Left renal pelvis (tissue), 4 donors: ENCODE results near the gene KPNA4. TPM values are rescaled to one million over a fixed set of nuclear protein-coding genes. Genes with fewer than 3 reads are reported as not detected.
"Not testable (repeated sequence)": the region's sequence is repeated elsewhere in the genome, so short reads cannot be mapped to it uniquely, and the experiment has no call there.

Experiments used
- DNase-seq, 4 donors: peaks; one replicate each; pipeline ENCODE4 v3.0.0-alpha.2; 2013; ENCODE audit warnings: low read depth in 4 of 4, low spot score in 3 of 4
- polyA plus RNA-seq, 4 donors: library from polyadenylated mRNA; unstranded; fragments of 120-200 nt; gene quantifications; one replicate each; pipeline ENCODE4 v1.2.1, GENCODE V29; 2013; ENCODE audit not compliant: insufficient read length in 4 of 4

Gene KPNA4
- polyA plus RNA-seq, 4 donors = 63.5 to 89.7 (median 77.3) TPM

DNA sequence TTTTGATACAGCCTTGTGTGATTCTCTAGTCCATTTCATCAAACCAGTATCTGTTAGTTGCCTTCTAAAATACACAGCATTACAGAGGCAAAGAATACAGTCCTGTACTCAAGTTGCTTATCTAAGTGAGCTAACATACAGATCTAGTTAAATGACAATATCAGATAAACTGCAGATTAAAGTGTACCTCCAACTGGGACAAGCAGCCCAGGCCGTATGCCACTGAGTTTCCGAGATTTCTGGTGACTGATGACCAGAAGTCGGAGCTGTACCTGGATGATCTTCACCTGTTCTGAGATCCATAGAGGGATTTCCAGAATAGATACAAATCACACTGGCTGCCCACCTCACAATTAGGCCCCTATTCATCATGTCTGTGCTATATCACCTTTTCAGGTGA lies 109.5 kb downstream of the KPNA4 start:
- no peak for DNase-seq

DNA sequence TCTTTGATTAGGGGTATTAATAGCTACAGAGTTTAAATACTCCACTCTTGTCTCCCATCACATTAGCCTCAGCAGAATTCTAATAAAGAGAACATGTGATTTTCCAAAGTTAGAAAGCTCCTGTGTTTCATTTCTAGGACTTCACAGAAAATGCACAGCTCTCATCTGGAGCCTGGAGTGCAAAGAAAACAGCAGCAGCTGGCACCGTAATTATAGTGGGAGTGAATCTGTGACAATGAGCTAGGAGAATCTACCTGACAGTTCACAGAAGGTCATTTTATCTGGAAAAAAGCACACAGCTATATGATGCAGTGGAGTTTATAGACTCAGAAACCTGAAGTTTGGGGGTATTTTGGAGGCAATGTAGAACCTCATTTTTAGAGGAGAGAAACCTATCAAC lies 110.4 kb downstream of the KPNA4 start:
- no peak for DNase-seq

DNA sequence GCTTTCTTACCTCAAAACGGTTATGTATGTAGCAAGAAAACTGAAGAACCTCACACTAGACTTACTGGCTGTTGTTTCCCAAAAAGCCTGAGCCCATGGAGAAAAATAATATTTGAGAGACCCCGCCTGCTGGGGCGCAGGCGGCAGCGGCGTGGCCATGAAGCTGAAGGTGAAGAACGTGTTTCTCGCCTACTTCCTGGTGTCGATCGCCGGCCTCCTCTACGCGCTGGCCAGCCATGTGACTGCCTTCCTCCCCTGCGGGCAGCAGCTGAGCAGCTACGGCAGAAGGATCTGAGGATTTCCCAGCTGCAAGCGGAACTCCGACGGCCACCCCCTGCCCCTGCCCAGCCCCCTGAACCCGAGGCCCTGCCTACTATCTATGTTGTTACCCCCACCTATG lies 113.1 kb downstream of the KPNA4 start:
- not testable (repeated sequence) for DNase-seq

DNA sequence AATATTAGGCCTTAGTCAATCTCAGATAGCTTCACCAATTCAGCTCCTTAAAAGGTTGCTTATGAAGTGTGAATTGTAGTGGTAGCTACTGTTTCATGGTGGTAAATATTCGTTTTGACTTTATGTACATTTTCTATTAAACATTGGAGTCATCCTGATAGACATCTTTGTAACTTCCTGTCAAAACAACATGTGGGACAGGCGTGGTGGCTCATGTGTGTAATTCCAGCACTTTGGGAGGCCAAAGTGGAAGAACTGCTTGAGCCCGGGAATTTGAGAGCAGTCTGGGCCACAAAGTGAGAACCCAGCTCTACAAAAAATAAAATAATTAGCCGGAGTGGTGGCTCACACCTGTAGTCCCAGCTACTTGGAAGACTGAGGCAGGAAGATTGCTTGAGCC lies 113.8 kb downstream of the KPNA4 start:
- DNase-seq = no peak

DNA sequence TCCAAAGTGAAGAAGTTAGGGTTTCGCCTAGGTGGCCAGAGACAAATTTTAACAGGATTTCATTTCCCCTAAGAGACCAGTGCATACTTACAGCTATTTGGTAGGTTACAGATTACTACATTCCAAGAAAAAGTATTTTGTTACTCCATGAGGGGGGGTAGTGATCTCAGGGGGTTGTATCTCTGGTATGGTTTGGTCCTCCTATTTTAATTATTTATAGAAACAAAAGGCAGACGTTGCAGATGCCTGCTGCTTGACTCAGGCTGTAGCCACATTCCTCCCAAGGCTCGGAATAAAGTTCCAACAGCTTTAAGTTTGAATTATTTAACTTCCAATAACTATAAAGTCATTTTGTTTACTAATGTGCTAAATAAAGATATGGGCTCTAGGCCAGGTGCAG lies 114.5 kb downstream of the KPNA4 start:
- no peak for DNase-seq

DNA sequence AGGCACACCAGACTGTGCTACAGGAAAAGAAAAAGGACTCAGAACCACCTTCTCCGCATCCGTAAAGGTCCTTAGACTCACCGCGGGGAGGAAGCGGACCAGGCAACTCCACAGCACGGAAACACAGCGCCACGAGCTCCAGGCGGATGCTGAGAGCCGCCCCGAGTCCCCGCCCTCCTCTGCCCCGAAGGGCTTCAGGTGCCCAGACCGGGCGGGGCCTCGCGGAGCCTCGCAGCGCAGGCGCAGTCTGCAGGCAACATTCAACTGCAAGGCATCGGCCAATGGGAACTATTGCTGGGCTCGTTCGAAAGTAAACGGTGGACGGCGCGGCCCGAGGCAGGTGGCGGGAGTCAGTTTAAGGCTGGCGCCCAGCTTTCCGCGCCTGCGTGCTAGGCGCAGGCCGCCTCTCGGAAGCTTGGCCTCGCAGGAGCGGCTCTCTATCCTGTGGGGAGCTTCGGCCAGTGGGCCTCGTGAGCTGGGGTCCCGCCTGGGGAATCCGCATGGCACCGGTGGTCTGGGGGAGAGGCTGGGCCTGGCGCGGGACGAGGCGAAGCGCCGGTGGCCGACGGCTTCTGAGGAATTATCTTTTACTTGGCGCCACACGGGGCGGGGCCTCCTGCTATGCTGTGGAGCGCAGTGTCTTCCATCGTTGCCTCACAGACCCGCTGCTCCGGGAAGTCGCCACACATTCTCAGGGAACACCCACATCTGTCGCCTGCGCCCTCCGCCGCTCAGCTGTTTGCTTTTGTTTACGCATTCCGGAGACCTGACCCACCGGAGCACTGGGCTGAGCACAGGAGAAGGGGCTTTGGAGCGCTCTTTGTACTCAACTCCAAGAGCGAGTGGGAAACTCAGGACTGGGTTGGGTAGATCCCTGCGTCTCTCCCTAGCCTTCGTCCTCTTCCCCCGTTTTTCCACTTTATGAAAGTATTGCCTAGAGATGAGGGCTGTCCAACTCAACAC lies 115.5 kb downstream of the KPNA4 start, which contains the start of gene TRIM59:
Gene TRIM59, minus strand, starts transcription at position 151 of the 963 bp plus-strand sequence. CDS start 10,603 bp downstream, outside the sequence.
- peak; percentile 86 to 90 (median 87) for DNase-seq

DNA sequence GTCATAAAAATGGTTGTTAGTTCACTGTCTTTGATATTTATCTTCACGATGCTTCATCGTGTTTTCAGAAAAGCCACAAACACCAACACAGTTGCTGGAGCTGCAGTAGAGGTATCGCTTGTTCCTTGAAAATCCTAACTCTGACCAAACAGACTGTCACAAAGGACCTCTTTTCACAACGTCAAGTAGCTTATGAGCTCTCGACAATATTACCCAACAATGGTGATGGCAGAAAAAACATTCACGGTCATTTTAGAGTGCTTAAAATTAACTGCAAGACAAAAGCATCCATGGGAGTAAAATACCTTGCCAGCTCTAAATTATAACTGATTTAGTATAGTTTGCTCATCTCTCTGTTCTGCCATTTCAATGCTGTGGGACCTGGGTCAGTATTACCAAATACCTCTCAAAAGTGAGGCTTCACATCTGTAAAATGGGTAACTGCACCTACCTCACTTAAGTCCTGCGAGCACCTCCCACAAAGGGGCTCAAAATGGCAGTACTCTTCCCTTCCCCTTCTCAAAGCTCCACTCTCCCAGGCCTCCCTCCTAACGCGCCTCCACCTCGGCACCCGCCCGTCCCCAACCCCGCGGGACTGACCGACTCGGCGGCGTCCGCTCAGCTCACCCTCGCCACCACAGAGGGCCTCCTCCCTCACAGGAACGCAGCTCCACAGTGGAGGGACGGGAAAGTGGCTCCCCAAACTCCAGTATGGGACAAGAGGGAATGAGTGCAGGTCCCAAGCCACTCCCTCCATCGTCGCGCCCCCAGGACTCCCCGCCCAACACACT lies 116.3 kb downstream of the KPNA4 start:
- DNase-seq = peak; percentile 19 to 73 (median 33)

DNA sequence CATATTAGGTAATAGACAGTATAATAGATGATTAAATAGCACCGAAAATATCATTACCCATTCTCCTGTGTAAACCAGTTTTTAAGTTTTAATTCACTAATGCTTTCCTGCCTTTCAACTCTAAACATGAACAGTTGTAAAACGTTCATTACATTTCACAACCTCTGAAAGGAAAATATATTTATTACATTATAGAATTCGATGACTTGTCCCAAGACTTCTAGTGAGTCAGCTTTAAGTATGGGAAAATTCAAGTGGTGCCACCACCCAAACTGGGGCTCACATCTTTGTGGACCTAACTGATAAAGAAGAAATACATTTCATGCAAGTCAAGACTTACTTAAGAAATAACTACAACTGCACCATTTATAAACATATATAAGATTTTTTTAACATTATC lies 117.8 kb downstream of the KPNA4 start:
- no peak for DNase-seq

DNA sequence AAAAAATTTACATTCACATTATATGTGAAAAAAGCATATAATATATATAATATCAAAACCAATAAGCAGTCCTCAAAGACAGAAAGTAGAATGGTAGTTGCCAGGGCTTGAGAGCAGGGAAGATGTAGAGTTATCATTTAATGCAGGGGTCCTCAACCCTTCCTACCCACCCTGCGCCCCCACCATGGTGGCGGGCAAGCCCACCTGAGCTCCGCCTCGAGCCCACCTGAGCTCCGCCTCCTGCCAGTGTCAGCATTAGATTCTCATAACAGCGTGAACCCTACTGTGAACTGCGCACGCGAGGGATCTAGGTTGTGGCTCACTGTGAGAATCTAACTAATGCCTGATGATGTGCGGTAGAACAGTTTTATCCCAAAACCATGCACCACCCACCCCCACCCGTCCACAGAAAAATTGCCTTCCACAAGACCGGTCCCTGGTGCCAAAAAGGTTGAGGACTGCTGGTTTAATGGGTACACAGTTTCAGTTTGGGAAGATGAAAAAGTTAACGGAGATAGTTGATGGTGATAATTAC lies 118.8 kb downstream of the KPNA4 start:
- no peak for DNase-seq

DNA sequence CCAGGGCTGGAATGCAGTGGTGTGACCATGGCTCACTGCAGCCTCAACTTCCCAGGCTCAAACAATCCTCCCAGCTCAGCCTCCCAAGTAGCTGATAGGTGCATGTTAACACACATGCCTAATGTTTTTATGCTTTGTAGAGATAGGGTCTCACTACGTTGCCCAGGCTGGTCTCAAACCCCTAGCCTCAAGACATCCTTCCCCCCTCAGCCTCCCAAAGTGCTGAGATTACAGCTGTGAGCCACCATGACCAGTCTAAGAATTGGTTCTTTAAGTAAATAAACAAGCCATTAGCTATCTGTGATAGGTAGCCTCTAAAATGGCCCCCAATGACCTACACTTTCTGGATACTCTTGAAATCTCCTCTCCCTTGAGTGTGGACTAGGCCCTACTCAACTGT lies 119.5 kb downstream of the KPNA4 start:
- no peak for DNase-seq

Other genes with a start within 250 kb of the KPNA4 start
- gene IFT80, start 166.3 kb downstream of the KPNA4 start, polyA plus RNA-seq = 10 to 100 TPM; 49.2 to 71.0 (median 66.4) TPM
- gene SMC4, start 165.9 kb downstream of the KPNA4 start, polyA plus RNA-seq = 100 to 1,000 TPM in 3 of 4 donors, 10 to 100 TPM in 1; 82.9 to 126 (median 110) TPM
- gene TRIM59, start 115.8 kb downstream of the KPNA4 start, polyA plus RNA-seq = 10 to 100 TPM; 15.6 to 18.0 (median 17.5) TPM
- gene ARL14, start 111.6 kb upstream of the KPNA4 start, polyA plus RNA-seq = under 1 TPM in 3 of 4 donors, not detected in 1; 0.13 to 0.53 (median 0.42) TPM
- gene PPM1L, start 190.7 kb upstream of the KPNA4 start, polyA plus RNA-seq = 1 to 10 TPM; 7.3 to 9.4 (median 8.4) TPM